HG03520 (cell line): ENCODE results near the gene BRME1.
A peak's percentile ranks its signal among the peaks of the same experiment; 100 is the strongest.
"Not testable (repeated sequence)": the region's sequence is repeated elsewhere in the genome, so short reads cannot be mapped to it uniquely, and the experiment has no call there.

Experiments used
- ATAC-seq: cut with Tn5 transposase; IDR thresholded peaks from one replicate; pipeline ENCODE4 v1.9.1; 2021; ENCODE audit warnings: mild to moderate bottlenecking, moderate library complexity; ENCODE audit not compliant: unreplicated experiment

The BRME1 gene

DNA sequence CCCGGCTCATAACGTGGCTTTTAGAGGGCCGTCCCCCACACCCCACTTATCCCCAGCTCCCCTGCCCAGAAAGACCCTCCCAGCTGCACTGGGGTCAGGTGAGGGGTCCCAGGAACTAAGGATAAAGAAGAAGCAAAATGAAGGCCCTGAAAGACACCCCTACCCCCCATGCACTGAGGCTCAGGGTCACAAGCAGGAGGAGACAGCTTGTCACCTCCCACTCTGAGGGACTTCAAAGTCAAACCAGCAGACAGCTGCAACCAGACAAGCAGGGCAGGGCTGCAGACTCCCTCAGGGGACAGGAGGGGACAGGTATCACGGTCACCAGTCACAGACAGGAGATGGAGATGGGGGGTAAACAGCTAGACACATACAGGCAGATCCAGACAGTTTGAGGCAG lies 35.0 kb downstream of the BRME1 start:
- ATAC-seq: no peak

DNA sequence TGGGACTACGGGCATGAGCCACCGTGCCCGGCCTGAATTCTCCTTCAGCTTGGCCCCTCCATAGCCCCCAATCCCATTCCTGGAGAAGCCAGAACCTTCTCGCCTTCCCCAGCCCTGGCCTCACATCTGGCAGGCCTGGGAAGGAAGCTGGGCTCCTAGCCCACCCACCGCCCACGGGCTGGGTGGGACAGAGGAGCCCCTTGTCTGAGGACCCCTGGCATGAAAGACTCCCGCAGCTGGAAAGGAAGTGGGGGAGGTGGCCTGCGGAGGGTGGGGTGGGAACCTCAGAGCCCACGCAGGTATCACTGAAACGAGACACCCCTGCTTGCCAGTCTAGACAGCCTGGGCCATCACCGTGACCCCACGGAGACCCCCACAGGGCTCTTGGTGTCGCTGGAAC lies 36.6 kb downstream of the BRME1 start:
- ATAC-seq: no peak

GRCh38 chr19:13868663-13869062 lies 37.3 kb downstream of the BRME1 start:
- ATAC-seq: no peak

- no peak for ATAC-seq
Measured at GRCh38 chr19:13866463-13867046, 39.4 kb downstream of the BRME1 start.

DNA sequence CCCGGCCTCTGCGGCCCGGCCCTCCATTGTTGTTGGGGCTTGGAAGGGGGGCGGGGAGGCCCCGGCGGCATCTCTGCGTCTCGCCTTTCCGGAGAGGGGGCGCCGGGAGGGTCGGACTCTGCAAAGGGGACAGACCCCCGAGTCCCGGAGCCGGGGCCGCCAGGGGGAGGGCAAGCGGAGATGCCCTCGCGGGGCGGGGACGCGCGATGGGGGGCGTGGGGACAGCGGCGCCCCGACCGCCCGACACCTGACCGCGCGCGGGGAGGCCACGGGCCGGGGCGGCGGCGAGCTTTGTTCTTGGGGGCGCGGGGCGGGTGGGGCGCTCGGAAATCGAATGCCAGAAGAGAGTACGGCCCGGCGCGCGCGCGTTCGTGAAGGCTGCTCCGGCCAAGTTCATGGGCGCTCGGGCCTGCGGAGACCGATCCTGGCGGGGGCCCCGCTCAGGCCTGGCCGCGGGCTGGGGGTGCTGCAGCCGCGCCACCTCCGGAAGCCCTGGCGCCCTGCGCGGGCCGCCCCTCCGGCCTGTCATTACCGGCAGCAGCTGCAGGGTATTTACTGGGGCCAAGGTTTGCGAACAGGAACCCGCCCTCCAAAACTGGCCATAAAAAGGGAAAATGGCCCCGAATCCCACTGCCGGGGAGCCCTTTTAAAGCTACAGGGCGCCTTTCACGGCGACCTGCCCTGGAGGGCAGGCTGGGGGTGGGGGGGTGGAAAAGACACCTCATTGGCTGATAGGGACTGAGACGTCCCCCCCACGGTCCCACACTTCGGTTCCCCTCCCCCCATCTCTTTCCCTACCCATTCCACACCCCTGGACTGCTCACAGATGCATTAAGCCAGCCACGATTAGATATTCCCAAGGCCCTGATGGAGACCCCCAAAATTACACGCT lies 40.1 kb downstream of the BRME1 start:
- no peak for ATAC-seq

- no peak for ATAC-seq
Measured at GRCh38 chr19:13864667-13865570, 41.0 kb downstream of the BRME1 start.

- ATAC-seq: no peak
Measured at GRCh38 chr19:13864046-13864666, 41.8 kb downstream of the BRME1 start.

GRCh38 chr19:13861714-13862531 lies 44.0 kb downstream of the BRME1 start:
- ATAC-seq: peak; percentile 68

DNA sequence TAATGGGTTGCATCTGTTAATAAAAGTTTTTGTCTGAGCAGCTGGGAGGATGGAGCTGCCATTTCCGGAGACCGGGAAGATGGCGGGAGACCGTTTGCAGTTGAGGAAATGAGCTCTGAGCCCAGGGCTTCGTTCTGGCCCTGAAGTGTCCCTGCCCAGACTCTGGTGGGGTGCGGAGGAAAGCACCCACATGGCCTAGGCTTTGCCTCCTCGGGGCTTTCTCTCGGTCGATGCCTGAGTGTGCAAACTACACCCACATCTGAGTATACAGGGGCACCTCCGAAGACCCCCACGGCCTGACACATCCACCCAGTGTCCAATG lies 44.6 kb downstream of the BRME1 start:
- peak; percentile 20 for ATAC-seq

DNA sequence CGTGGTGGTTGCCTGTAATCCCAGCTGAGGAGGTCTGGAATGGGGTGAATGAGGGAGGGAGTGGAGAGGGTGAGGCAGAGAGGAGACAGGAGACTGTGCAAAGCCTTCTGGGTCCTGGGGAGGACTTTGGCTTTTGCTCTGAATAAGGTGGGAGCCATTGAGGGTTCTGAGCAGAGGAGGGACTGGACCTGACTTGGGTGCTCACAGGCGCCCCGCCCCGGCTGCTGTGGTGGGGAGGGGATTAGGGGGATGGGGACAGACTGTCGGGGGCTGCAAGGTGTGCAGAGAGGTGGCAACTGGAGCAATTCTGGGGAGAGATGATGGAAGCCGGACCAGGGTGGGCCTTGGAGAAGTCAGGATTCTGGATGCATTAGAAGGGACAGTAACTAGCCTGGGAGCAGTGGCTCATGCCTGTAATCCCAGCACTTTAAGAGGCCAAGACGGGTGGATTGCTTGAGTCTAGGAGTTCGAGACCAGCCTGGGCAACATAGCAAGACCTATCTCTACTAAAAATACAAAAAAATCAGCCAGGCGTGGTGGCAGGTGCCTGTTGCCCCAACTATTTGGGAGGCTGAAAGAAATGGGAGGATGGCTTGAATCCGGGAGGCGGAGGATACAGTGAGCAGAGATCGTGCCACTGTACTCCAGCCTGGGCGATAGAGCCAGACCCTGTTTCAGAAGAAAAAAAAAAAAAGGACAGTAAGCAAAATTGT lies 45.1 kb downstream of the BRME1 start:
- ATAC-seq: no peak

DNA sequence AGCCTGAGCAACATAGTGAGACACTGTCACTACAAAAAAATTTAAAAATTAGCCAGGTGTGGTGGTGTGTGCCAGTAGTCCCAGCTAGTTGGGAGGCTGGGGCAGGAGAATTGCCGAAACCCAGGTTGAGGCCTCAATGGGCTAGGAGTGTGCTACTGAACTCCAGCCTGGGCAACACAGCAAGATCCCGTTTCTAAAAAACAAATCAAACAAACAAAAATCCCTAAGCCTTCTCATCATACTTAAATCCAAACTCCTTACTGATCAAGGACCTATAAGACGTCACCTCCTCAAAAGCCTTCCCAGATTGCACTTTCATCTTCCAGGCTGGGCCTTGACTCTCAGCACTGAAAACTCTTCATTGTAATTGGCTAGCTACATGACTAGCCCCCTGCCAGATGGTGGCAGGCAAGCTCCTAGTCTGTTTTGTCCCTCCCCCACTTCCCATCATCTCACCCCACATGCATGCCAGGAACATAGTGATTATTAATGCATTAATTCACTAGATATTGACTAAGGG lies 46.5 kb downstream of the BRME1 start:
- ATAC-seq: no peak

DNA sequence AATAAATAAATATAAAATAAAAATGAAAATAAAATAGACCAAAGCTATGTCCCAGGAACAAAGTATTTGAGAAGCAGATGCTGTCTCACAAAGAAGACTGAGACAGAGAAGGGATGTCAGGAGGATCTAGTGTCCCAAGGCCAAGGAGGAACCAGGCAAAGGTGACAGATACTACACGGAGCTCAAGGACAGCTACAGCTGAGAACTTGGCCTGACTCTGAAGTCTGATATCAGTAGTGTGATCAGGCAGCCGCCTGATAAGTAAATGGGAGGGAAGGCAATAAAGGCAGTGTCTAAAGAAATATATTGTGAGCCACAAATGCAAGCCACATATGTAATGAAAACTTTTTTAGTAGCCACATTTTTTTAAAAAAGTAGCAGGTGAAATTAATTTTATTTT lies 49.4 kb downstream of the BRME1 start:
- no peak for ATAC-seq

DNA sequence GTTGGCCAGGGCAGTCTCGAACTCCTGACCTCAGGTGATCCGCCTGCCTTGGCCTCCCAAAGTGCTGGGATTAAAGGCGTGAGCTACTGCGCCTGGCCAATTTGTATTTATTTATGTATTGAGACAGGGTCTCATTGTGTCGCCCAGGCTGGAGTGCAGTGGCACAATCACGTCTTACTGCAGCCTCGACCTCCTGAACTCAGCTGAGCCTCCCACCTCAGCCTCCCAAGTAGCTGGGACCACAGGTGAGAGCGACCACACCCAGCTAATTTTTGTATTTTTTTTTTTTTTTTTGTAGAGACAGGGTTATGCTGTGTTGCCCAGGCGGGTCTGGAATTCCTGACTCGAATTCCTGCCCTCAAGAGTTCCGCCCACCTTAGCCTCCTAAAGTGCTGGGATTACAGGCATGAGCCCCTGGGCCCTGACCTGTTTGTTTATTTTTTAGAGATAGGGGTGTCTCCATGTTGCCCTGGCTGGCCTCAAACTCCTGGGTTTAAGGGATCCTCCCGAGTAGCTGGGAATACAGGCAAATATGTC lies 53.7 kb downstream of the BRME1 start:
- not testable (repeated sequence) for ATAC-seq

DNA sequence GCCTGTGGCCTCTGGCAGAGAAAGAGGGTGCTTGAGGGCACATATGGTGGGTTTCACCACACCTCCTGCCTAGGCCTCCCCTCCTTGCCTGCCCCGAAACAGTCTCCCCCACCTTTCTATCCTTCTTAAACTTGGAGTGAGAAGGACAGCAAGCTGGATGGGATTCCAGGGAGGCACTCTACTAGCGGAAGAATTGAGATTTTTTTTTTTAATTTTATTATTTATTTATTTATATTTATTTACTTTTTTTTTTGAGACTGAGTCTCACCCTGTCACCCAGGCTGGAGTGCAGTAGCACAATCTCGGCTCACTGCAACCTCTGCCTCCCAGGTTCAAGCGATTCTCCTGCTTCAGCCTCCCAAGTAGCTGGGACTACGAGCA lies 54.2 kb downstream of the BRME1 start:
- ATAC-seq: not testable (repeated sequence)

GRCh38 chr19:13850910-13851733 lies 54.8 kb downstream of the BRME1 start:
- ATAC-seq: no peak

DNA sequence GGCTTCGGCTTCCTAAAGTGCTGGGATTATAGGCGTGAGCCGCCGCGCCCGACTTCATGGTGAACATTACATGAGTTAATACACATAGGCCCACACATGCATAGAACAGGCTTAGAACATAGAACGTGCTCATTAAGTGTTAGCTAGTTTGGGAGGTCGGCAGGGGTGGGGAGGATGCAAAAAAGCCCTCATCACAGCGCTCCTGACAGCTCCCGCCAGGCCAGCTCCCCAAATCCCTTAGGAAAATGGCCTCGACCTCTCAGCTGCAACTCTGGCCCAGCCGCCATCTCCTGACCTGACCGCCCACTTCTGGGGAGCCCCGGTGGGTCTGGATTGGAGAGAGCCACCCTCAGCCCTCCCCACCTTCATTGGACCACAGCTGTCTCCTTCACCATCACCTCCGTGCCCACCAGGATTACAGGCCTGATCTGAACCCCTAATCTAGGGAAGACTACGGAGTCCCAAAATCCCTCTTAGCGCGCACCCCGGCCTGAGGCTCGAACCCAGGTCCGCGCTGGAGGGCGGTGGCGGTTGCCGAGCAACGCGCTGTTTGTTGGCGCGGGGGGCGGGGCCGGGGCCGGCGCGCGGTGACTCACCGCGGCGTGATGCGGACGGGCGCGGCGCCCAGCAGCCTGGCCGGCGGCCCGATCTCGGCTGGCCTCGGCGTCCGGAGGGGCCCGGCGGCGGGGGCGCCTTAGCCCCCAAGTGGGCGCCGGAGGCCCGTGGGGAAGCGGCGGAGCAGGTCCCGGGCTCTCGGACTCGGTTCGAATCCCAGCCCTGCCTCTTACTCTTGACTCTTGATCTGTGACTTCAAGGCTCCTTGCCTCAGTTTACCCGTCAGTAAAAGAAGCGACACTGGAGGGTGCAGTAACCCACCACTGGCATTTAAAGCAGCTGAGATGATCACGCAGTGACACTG lies 55.7 kb downstream of the BRME1 start:
- ATAC-seq: no peak
